IMR-90 (cell line): ENCODE data around the gene ADGRF1. TPM values are rescaled to one million over a fixed set of nuclear protein-coding genes. Genes with fewer than 3 reads are reported as not detected.

Source experiments
- ATAC-seq: fragments of 200-7000 bp; cut with Tn5 transposase; 2 replicates; pipeline ENCODE4 v1.9.1; 2020; ENCODE audit warnings: low read depth, mild to moderate bottlenecking, moderate library complexity
- BruUV-seq: library from RNA; stranded (reverse); fragments of 400-500 nt; replicated peaks from 2 replicates; lab custom pipeline; 2021; lab: Mats Ljungman, UMichigan
- CTCF ChIA-PET: fragments of 300-600 bp; formaldehyde crosslinking; extraction: SDS; loops from one replicate; lab custom pipeline; 2021; ENCODE audit warnings: antibody characterized with exemption; lab: Yijun Ruan, JAX
- POLR2A ChIA-PET: fragments of 300-600 bp; sonication (Branson Sonifier 250); formaldehyde crosslinking; loops from one replicate; lab custom pipeline; 2022; ENCODE audit warnings: antibody characterized with exemption; ENCODE audit not compliant: unreplicated experiment; lab: Charles Lee
- DNase-seq: peaks from one replicate; pipeline ENCODE4 v3.0.0; 2013
- H2AFZ ChIP-seq: replicated peaks from 2 replicates; pipeline ENCODE3; 2013; ENCODE audit warnings: low read length, mild to moderate bottlenecking; ENCODE audit not compliant: poor library complexity
- H2AK5ac ChIP-seq: 2 replicates; pipeline ENCODE4 v1.6.1; 2013; ENCODE audit warnings: low read depth, low read length, inconsistent platforms
- H2AK9ac ChIP-seq: replicated peaks from 2 replicates; pipeline ENCODE3; 2013; ENCODE audit warnings: mild to moderate bottlenecking, low read depth, low read length, moderate library complexity; ENCODE audit not compliant: poor library complexity
- H2BK120ac ChIP-seq: 2 replicates; pipeline ENCODE4 v1.6.1; 2013; ENCODE audit warnings: low read depth, low read length, inconsistent platforms
- H2BK15ac ChIP-seq: 3 replicates; pipeline ENCODE4 v1.6.1; 2013; ENCODE audit warnings: low read depth, low read length, inconsistent platforms
- H2BK20ac ChIP-seq: 2 replicates; pipeline ENCODE4 v1.6.1; 2013; ENCODE audit warnings: low read depth, mild to moderate bottlenecking, inconsistent platforms, low read length, moderate library complexity
- H2BK5ac ChIP-seq: 2 replicates; pipeline ENCODE4 v1.6.1; 2013; ENCODE audit warnings: mild to moderate bottlenecking, low read depth, low read length, inconsistent platforms; ENCODE audit not compliant: poor library complexity, severe bottlenecking
- H3K14ac ChIP-seq: replicated peaks from 2 replicates; pipeline ENCODE4 v1.6.1; 2013; ENCODE audit warnings: low read depth, low read length, inconsistent platforms
- H3K18ac ChIP-seq: 2 replicates; pipeline ENCODE4 v1.6.1; 2013; ENCODE audit warnings: low read depth, low read length, control low read depth
- H3K23ac ChIP-seq: 2 replicates; pipeline ENCODE4 v1.6.1; 2013; ENCODE audit warnings: low read depth, low read length, inconsistent platforms
- H3K27ac ChIP-seq: 2 replicates; pipeline ENCODE4 v1.5.1; 2013; ENCODE audit warnings: mild to moderate bottlenecking, control low read depth, low read length; ENCODE audit not compliant: insufficient read depth
- H3K27me3 ChIP-seq: 2 replicates; pipeline ENCODE4 v1.6.1; 2013; ENCODE audit warnings: low read length; ENCODE audit not compliant: control insufficient read depth, insufficient read depth
- H3K36me3 ChIP-seq: 2 replicates; pipeline ENCODE4 v1.6.1; 2013; ENCODE audit warnings: low read length, mixed read lengths; ENCODE audit not compliant: control insufficient read depth, insufficient read depth
- H3K4ac ChIP-seq: 2 replicates; pipeline ENCODE4 v1.6.1; 2013; ENCODE audit warnings: low read depth, low read length, inconsistent platforms
- H3K4me1 ChIP-seq: 2 replicates; pipeline ENCODE4 v1.6.1; 2013; ENCODE audit warnings: low read length, mixed read lengths; ENCODE audit not compliant: control insufficient read depth, insufficient read depth
- H3K4me2 ChIP-seq: 2 replicates; pipeline ENCODE4 v1.6.1; 2013; ENCODE audit warnings: low read depth, mild to moderate bottlenecking, control low read depth, low read length, moderate library complexity
- H3K4me3 ChIP-seq: 2 replicates; pipeline ENCODE4 v1.5.1; 2013; ENCODE audit warnings: low read depth, mild to moderate bottlenecking, control low read depth, low read length, moderate library complexity; ENCODE audit not compliant: insufficient read depth
- H3K56ac ChIP-seq: 2 replicates; pipeline ENCODE4 v1.6.1; 2013; ENCODE audit warnings: low read length, inconsistent platforms; ENCODE audit not compliant: insufficient read depth; ENCODE audit errors: extremely low read depth
- H3K79me1 ChIP-seq, 2 experiments: 2 replicates each; pipeline ENCODE4 v1.6.1; 2013; ENCODE audit warnings: low read length in 2 of 2, inconsistent platforms in 1 of 2, low read depth in 1 of 2
- H3K9ac ChIP-seq: 2 replicates; pipeline ENCODE4 v1.6.1; 2013; ENCODE audit warnings: low read depth, low read length, control low read depth
- H3K9me1 ChIP-seq: 2 replicates; pipeline ENCODE4 v1.6.1; 2013; ENCODE audit warnings: low read length, inconsistent platforms; ENCODE audit not compliant: insufficient read depth
- H3K9me3 ChIP-seq: 2 replicates; pipeline ENCODE4 v1.6.1; 2013; ENCODE audit warnings: low read length; ENCODE audit not compliant: control insufficient read depth, insufficient read depth
- H4K20me1 ChIP-seq: 2 replicates; pipeline ENCODE4 v1.6.1; 2013; ENCODE audit warnings: low read length, inconsistent platforms; ENCODE audit not compliant: insufficient read depth
- H4K5ac ChIP-seq: 2 replicates; pipeline ENCODE4 v1.6.1; 2013; ENCODE audit warnings: mild to moderate bottlenecking, low read depth, low read length, control low read depth
- H4K8ac ChIP-seq, 2 experiments: 2 replicates each; pipeline ENCODE4 v1.6.1; 2013; ENCODE audit warnings: low read depth in 2 of 2, low read length in 2 of 2, control low read depth in 1 of 2, inconsistent platforms in 1 of 2
- H4K91ac ChIP-seq: 2 replicates; pipeline ENCODE4 v1.6.1; 2013; ENCODE audit warnings: low read depth, low read length, inconsistent platforms; ENCODE audit not compliant: insufficient read depth
- CEBPB ChIP-seq: IDR thresholded peaks from 2 replicates; pipeline ENCODE4 v1.6.1; 2012; ENCODE audit warnings: low read depth, low read length, improper control_type of control experiment
- CHD1 ChIP-seq: IDR thresholded peaks from 2 replicates; pipeline ENCODE4 v1.6.1; 2012; ENCODE audit warnings: low read depth, low read length, improper control_type of control experiment
- FOS ChIP-seq: fragments of 150-350 bp; IDR thresholded peaks from 2 replicates; pipeline ENCODE4 v1.6.1; 2016; ENCODE audit warnings: low read depth, low read length
- MAFK ChIP-seq: IDR thresholded peaks from 2 replicates; pipeline ENCODE4 v1.6.1; 2012; ENCODE audit warnings: low read depth, low read length, improper control_type of control experiment
- MXI1 ChIP-seq: IDR thresholded peaks from 2 replicates; pipeline ENCODE4 v1.6.1; 2012; ENCODE audit warnings: low read depth, mild to moderate bottlenecking, low read length, moderate library complexity, borderline replicate concordance
- NFE2L2 ChIP-seq: fragments of 150-350 bp; IDR thresholded peaks from 2 replicates; pipeline ENCODE4 v1.6.1; 2016; ENCODE audit warnings: low read depth, mild to moderate bottlenecking, low read length
- POLR2A ChIP-seq: IDR thresholded peaks from 2 replicates; pipeline ENCODE4 v1.6.1; 2012; ENCODE audit warnings: mild to moderate bottlenecking, low read depth, low read length
- RCOR1 ChIP-seq: IDR thresholded peaks from 2 replicates; pipeline ENCODE4 v1.6.1; 2012; ENCODE audit warnings: mild to moderate bottlenecking, low read length, improper control_type of control experiment; ENCODE audit not compliant: insufficient replicate concordance
- RFX5 ChIP-seq: IDR thresholded peaks from 2 replicates; pipeline ENCODE4 v1.8.0; 2012; ENCODE audit warnings: low read depth, mild to moderate bottlenecking, low read length, moderate library complexity
- SMC3 ChIP-seq: fragments of 150-350 bp; IDR thresholded peaks from 2 replicates; pipeline ENCODE4 v1.6.1; 2016; ENCODE audit warnings: low read depth, mild to moderate bottlenecking, antibody characterized with exemption, low read length, moderate library complexity
- WGBS, 2 experiments: methylation state at CpG; one replicate each; pipeline versions ENCODE4 v1.1.5 to v1.1.7; 2013; ENCODE audit warnings: missing lambda C conversion rate in 2 of 2; ENCODE audit not compliant: insufficient read length in 1 of 2; ENCODE audit errors: extremely low coverage in 2 of 2; 5-methylcytosine and 5-hydroxymethylcytosine counted together
- dilution Hi-C: fragments of 300-500 bp; cut with HindIII; formaldehyde crosslinking; loops from one replicate; pipeline ENCODE4 v1.14.3; 2018; ENCODE audit warnings: low sequenced_read_pairs; ENCODE audit not compliant: unreplicated experiment
- in situ Hi-C: fragments of 300-500 bp; cut with MboI; formaldehyde crosslinking; loops from 3 replicates; pipeline ENCODE4 v1.14.3; 2019; ENCODE audit warnings: low sequenced_read_pairs, inconsistent platforms, mixed read lengths
- intact Hi-C: fragments of 100-400 bp; cut with micrococcal nuclease; formaldehyde crosslinking; loops from 2 replicates; pipeline ENCODE4 v1.10.0; 2022
- polyA plus RNA-seq, 3 experiments: library from polyadenylated mRNA; depleted of rRNA; stranded (reverse); fragments of >200 nt; gene quantifications; 2 replicates each; pipeline ENCODE4 v1.2.3, GENCODE V29; 2012; ENCODE audit warnings: low replicate concordance in 1 of 3
- total RNA-seq: library from RNA; depleted of rRNA; stranded (reverse); fragments of >200 nt; gene quantifications from 2 replicates; pipeline ENCODE4 v1.2.3, GENCODE V29; 2012
- TF ChIP-seq, protein P1 (sequence below): fragments of 150-350 bp; IDR thresholded peaks from 2 replicates; pipeline ENCODE4 v1.6.1; 2017; ENCODE audit warnings: mild to moderate bottlenecking, antibody characterized with exemption, low read length, low read depth
- TF ChIP-seq, protein P2 (sequence below): fragments of 150-350 bp; IDR thresholded peaks from 2 replicates; pipeline ENCODE4 v1.6.1; 2016; ENCODE audit warnings: low read depth, mild to moderate bottlenecking, low read length, moderate library complexity, borderline replicate concordance

The ADGRF1 gene
- total and polyA plus RNA-seq, 2 of the 4 experiments (the other 2 are of a cell fraction), result not detected

DNA sequence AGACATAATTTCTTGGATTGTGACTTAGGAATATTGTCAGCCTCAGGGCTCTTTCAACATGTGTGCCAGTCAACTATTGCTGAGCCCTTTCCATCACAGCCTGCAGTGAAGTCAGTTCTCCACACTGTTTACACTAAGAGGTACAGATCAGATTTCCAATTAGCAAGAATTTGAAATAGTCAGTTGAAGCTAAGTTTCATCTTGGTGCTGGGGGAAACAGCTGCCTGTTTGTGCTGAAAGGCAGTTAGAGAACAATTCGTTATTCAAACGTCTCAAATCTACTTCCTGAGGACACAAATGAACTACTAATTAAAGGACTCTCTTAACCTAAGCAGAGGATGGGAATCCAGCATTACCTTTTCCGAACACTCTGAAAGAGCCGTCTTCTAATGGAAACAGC lies 25.9 kb downstream of the ADGRF1 start:
- intact Hi-C loops, result no loop called here
- POLR2A ChIA-PET, result no interaction called here
- no peak for ATAC-seq

More for the DNA sequence above, 25.9 kb downstream of the ADGRF1 start:
- no peak overlapping the region for H3K23ac ChIP-seq
- H4K5ac ChIP-seq, result no peak overlapping the region
- TF ChIP-seq CEBPB (no peak), SMC3 (no peak), FOS (no peak), CHD1 (no peak), NFE2L2 (no peak), RCOR1 (no peak), RFX5 (no peak), MXI1 (no peak), POLR2A (no peak), MAFK (no peak)
- TF ChIP-seq, protein P1, sequence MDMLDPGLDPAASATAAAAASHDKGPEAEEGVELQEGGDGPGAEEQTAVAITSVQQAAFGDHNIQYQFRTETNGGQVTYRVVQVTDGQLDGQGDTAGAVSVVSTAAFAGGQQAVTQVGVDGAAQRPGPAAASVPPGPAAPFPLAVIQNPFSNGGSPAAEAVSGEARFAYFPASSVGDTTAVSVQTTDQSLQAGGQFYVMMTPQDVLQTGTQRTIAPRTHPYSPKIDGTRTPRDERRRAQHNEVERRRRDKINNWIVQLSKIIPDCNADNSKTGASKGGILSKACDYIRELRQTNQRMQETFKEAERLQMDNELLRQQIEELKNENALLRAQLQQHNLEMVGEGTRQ, result no peak
- TF ChIP-seq, protein P2, sequence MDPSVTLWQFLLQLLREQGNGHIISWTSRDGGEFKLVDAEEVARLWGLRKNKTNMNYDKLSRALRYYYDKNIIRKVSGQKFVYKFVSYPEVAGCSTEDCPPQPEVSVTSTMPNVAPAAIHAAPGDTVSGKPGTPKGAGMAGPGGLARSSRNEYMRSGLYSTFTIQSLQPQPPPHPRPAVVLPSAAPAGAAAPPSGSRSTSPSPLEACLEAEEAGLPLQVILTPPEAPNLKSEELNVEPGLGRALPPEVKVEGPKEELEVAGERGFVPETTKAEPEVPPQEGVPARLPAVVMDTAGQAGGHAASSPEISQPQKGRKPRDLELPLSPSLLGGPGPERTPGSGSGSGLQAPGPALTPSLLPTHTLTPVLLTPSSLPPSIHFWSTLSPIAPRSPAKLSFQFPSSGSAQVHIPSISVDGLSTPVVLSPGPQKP, result no peak
- CTCF ChIA-PET, result no interaction called here
- dilution Hi-C loops (no loop called here), in situ Hi-C loops (no loop called here)
- H2AFZ ChIP-seq, result no peak overlapping the region
- no peaks in the 10 kb centered on the region for H3K79me1 ChIP-seq
- H3K18ac ChIP-seq, result no peak overlapping the region
- no TSS peak for BruUV-seq
- H2BK20ac ChIP-seq, result no peak overlapping the region
- no peak overlapping the region for H3K27ac ChIP-seq
- no peak for DNase-seq
- no peak overlapping the region for H2AK5ac ChIP-seq
- H3K9me1 ChIP-seq, result no peaks in the 10 kb centered on the region; the same call in 1 of the 2 replicates
- no peak overlapping the region for H3K9ac ChIP-seq
- H3K56ac ChIP-seq, result no peak overlapping the region
- H3K4me1 ChIP-seq, result no peaks in the 10 kb centered on the region
- no peaks in the 10 kb centered on the region for H3K27me3 ChIP-seq
- no peaks in the 10 kb centered on the region for H4K20me1 ChIP-seq
- H2BK120ac ChIP-seq, result no peak overlapping the region
- H3K36me3 ChIP-seq, result no peaks in the 10 kb centered on the region
- WGBS, 2 experiments, result no CpG with 5 or more reads among the region's 4 CpGs
- no peaks in the 10 kb centered on the region for H3K9me3 ChIP-seq
- H2BK15ac ChIP-seq, result no peak overlapping the region
- no peak overlapping the region for H3K4me2 ChIP-seq
- no peak overlapping the region for H3K4me3 ChIP-seq
- H3K4ac ChIP-seq, result no peak overlapping the region
- no peak overlapping the region for H4K8ac ChIP-seq
- H2BK5ac ChIP-seq, result no peak overlapping the region
- H2AK9ac ChIP-seq, result no peak overlapping the region
- no peak overlapping the region for H3K14ac ChIP-seq
- H4K91ac ChIP-seq, result no peak overlapping the region
